Endothelial cell of umbilical vein (primary cell): ENCODE data around the gene USP16. TPM values are rescaled to one million over a fixed set of nuclear protein-coding genes. Genes with fewer than 3 reads are reported as not detected.
A peak's percentile ranks its signal among the peaks of the same experiment; 100 is the strongest.

ENCODE experiments used
- BruUV-seq: library from RNA; stranded (reverse); fragments of 400-500 nt; replicated peaks from 2 replicates; lab custom pipeline; 2021; lab: Mats Ljungman, UMichigan
- CTCF ChIA-PET: fragments of 300-600, 350-600 bp; sonication (Branson Sonifier 250); formaldehyde crosslinking; loops from one replicate; lab custom pipeline; 2021; ENCODE audit warnings: antibody characterized with exemption, inconsistent platforms; lab: Charles Lee
- POLR2A ChIA-PET: fragments of 300-600, 350-600 bp; sonication (Branson Sonifier 250); formaldehyde crosslinking; loops from one replicate; lab custom pipeline; 2021; ENCODE audit warnings: antibody characterized with exemption, inconsistent platforms; lab: Charles Lee
- DNase-seq: peaks from one replicate; pipeline ENCODE4 v3.0.0-alpha.2; 2011; ENCODE audit warnings: low read depth, low spot score
- FAIRE-seq: peaks from 2 replicates; lab custom pipeline; 2011; peaks lifted over from hg19 to GRCh38; lab: Jason Lieb, UNC
- H2AFZ ChIP-seq: 2 replicates; pipeline ENCODE4 v1.6.0; 2012; ENCODE audit warnings: low read depth, low read length, control low read depth, inconsistent platforms
- H3K27ac ChIP-seq: 2 replicates; pipeline ENCODE4 v1.5.1; 2011; ENCODE audit warnings: low read depth, mild to moderate bottlenecking, control low read depth, low read length, moderate library complexity; ENCODE audit not compliant: insufficient read depth
- H3K27me3 ChIP-seq, 2 experiments: 2 replicates each; pipeline versions ENCODE4 v1.6.0 to v1.6.1; 2011; ENCODE audit warnings: low read length in 2 of 2, mixed read lengths in 1 of 2; ENCODE audit not compliant: control insufficient read depth in 2 of 2, insufficient read depth in 2 of 2
- H3K36me3 ChIP-seq, 2 experiments: 2 replicates in 1 of 2; 3 replicates in 1 of 2; pipeline ENCODE4 v1.5.1; 2011; ENCODE audit warnings: low read length in 2 of 2, mild to moderate bottlenecking in 1 of 2, moderate library complexity in 1 of 2; ENCODE audit not compliant: control insufficient read depth in 2 of 2, insufficient read depth in 2 of 2; ENCODE audit errors: extremely low read depth in 1 of 2
- H3K4me1 ChIP-seq: 3 replicates; pipeline ENCODE4 v1.5.1; 2011; ENCODE audit warnings: mild to moderate bottlenecking, low read length; ENCODE audit not compliant: control insufficient read depth, insufficient read depth; ENCODE audit errors: extremely low read depth
- H3K4me2 ChIP-seq: 2 replicates; pipeline ENCODE4 v1.6.1; 2011; ENCODE audit warnings: low read length, control low read depth, mixed read lengths; ENCODE audit not compliant: insufficient read depth
- H3K4me3 ChIP-seq, 3 experiments: fragments of 200-600 bp in 1 of 3; sonication (generic), shearing (Covaris generic) in 1 of 3; replicated peaks in 1 of 3; 2 replicates each; pipeline ENCODE4 v1.5.1; 2011 to 2016; ENCODE audit warnings: control low read depth in 3 of 3, low read length in 3 of 3, mild to moderate bottlenecking in 2 of 3, inconsistent platforms in 1 of 3, low read depth in 1 of 3, moderate library complexity in 1 of 3; ENCODE audit not compliant: insufficient read depth in 1 of 3
- H3K79me2 ChIP-seq: 2 replicates; pipeline ENCODE4 v1.6.0; 2012; ENCODE audit warnings: low read length, inconsistent platforms; ENCODE audit not compliant: control insufficient read depth, insufficient read depth
- H3K9ac ChIP-seq: replicated peaks from 2 replicates; pipeline ENCODE3; 2011; ENCODE audit warnings: low read length, control low read depth; ENCODE audit not compliant: insufficient read depth; ENCODE audit errors: extremely low read depth
- H3K9me1 ChIP-seq: replicated peaks from 3 replicates; pipeline ENCODE4 v1.6.0; 2011; ENCODE audit warnings: mild to moderate bottlenecking, low read length; ENCODE audit not compliant: control insufficient read depth, insufficient read depth; ENCODE audit errors: extremely low read depth
- H3K9me3 ChIP-seq: replicated peaks from 2 replicates; pipeline ENCODE4 v1.5.1; 2012; ENCODE audit warnings: low read length, inconsistent platforms; ENCODE audit not compliant: control insufficient read depth, insufficient read depth
- H4K20me1 ChIP-seq: replicated peaks from 2 replicates; pipeline ENCODE3; 2011; ENCODE audit warnings: mild to moderate bottlenecking, low read length; ENCODE audit not compliant: control insufficient read depth, insufficient read depth; ENCODE audit errors: extremely low read depth
- CTCF ChIP-seq, 2 donors: IDR thresholded peaks; 1 replicate in 1 of 2; 2 replicates in 1 of 2; pipeline ENCODE4 v1.5.1; 2011; ENCODE audit warnings: low read length in 2 of 2, mild to moderate bottlenecking in 2 of 2, moderate library complexity in 2 of 2, control low read depth in 1 of 2, inconsistent platforms in 1 of 2, low read depth in 1 of 2; ENCODE audit not compliant: insufficient read depth in 1 of 2; ENCODE audit errors: extremely low read depth in 1 of 2
- EZH2 ChIP-seq: IDR thresholded peaks from 2 replicates; pipeline ENCODE4 v1.6.1; 2012; ENCODE audit warnings: borderline replicate concordance, low read depth, mild to moderate bottlenecking, moderate library complexity, low read length, inconsistent platforms; ENCODE audit not compliant: severe bottlenecking
- FOS ChIP-seq: IDR thresholded peaks from 2 replicates; pipeline ENCODE4 v1.6.1; 2011; ENCODE audit warnings: mild to moderate bottlenecking, low read length, moderate library complexity, borderline replicate concordance; ENCODE audit not compliant: insufficient read depth
- GATA2 ChIP-seq: IDR thresholded peaks from 2 replicates; pipeline ENCODE4 v1.7.0; 2011; ENCODE audit warnings: low read depth, mild to moderate bottlenecking, moderate library complexity, mixed read lengths, low read length; ENCODE audit not compliant: insufficient read length, insufficient read depth
- JUN ChIP-seq: IDR thresholded peaks from 2 replicates; pipeline ENCODE4 v1.6.1; 2011; ENCODE audit warnings: borderline replicate concordance, low read depth; ENCODE audit not compliant: insufficient read length, insufficient read depth
- MAX ChIP-seq: IDR thresholded peaks from 2 replicates; pipeline ENCODE4 v1.6.1; 2011; ENCODE audit not compliant: insufficient read depth, insufficient read length
- MYC ChIP-seq: IDR thresholded peaks from one replicate; pipeline ENCODE4 v1.6.1; 2011; ENCODE audit warnings: mild to moderate bottlenecking, low read depth, low read length
- POLR2A ChIP-seq: IDR thresholded peaks from 2 replicates; pipeline ENCODE4 v1.6.1; 2012; ENCODE audit warnings: low read depth, mild to moderate bottlenecking, control low read depth, low read length
- POLR2AphosphoS5 ChIP-seq: IDR thresholded peaks from 2 replicates; pipeline ENCODE4 v1.6.1; 2012; ENCODE audit warnings: low read depth, mild to moderate bottlenecking, control low read depth, low read length, moderate library complexity; ENCODE audit not compliant: insufficient read depth
- dilution Hi-C: fragments of 300-500 bp; cut with MboI; formaldehyde crosslinking; loops from one replicate; pipeline ENCODE4 v1.15.0; 2019; ENCODE audit warnings: low sequenced_read_pairs; ENCODE audit not compliant: extremely low pct_ligation_motif_present
- intact Hi-C: fragments of 100-400 bp; cut with micrococcal nuclease; formaldehyde crosslinking; loops from one replicate; pipeline ENCODE4 v1.10.0; 2022
- polyA plus RNA-seq, 4 experiments: library from polyadenylated mRNA; depleted of rRNA in 3 of 4; stranded (reverse) in 3 of 4; unstranded in 1 of 4; fragments of >200 nt; gene quantifications; 2 replicates each; pipeline versions ENCODE4 v1.2.1 to v1.2.3, GENCODE V29; 2011 to 2012; ENCODE audit warnings: missing spikeins in 1 of 4
- total RNA-seq: library from RNA; stranded (reverse); gene quantifications from 2 replicates; pipeline ENCODE4 v1.2.3, GENCODE V29; 2021

USP16 gene
- total and polyA plus RNA-seq, 2 donors (not counting 3 experiments of a cell fraction or from before 2014, with no cell fraction given) = 5.9 to 31.3 TPM

DNA sequence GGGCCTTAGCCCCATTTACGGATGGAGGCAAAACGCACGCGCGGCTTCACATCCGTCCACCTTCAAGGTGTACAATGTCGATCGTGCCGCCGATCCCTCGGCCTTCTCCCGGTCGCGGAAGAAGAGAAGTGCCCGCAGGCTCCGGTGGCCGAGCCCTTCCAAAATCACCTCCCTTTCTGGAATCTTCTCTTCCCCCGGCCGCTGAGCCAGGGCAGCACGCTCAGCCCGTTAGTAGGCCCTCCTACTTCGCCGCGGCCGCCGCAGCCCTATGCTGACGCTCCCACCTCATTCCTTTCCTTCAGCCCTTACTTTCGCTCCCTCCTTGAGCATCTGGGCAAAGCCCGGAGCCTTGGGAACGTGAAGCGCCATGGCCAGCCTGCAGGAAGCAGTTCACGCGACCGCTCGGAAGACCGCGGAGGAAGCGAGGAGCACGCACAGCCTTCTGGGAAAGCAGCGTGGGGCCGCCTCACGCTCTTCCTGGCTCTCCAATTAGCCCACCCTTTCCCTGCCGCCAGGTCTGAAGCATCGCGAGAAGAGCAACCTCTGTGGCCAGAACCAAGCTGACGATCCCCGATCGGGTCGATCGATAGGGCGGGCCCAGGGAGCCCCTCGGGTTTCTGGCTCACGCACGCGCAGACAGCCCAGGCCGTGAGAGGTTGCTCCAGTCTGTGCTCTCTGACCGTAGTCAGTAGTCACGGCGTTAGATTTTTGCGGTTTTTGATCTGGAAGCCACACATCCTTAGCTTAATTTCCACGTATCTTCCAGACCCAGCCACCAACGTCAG is 48.9 kb downstream of the USP16 start, which contains the start of gene CCT8:
Gene CCT8, minus strand, starts transcription at position 427 of the 785 bp plus-strand sequence. Its CDS starts 58 bp downstream, at position 369.
- Histone ChIP-seq H3K4me3 (peak within 1 kb of the TSS; percentile 35 to 100 (median 95)), H3K9me3 (no peaks in the 10 kb centered on the region), H3K4me1 (peaks cover 24% of the 10 kb centered on the region), H4K20me1 (peaks cover 18% of the 10 kb centered on the region), H2AFZ (peak within 1 kb of the TSS; percentile 58), H3K4me2 (peak within 1 kb of the TSS; percentile 100), H3K27ac (peak within 1 kb of the TSS; percentile 68), H3K9ac (peak within 1 kb of the TSS; percentile 94), H3K9me1 (no peaks in the 10 kb centered on the region), H3K79me2 (peaks cover 49% of the 10 kb centered on the region), H3K36me3 (peaks cover 0 to 5% of the 10 kb centered on the region in 2 experiments), H3K27me3 (no peaks in the 10 kb centered on the region)
- CTCF ChIA-PET = interaction anchor here (0.8 to 2.0 kb wide), 4 partner anchors 13 to 299 kb away, joined by 3 to 7 read pairs (median 3); partner anchors contain the start of gene USP16
- peak; percentile 97 for FAIRE-seq
- peak; percentile 99 for DNase-seq
- TSS peak; percentile 63 for BruUV-seq
- intact Hi-C loops (loop anchor here (1.0 to 5.0 kb wide), 6 partner anchors 49 to 436 kb away; partner anchors contain the start of genes BACH1, LTN1 and USP16), dilution Hi-C loops (no loop called here)
- POLR2A ChIA-PET = interaction anchor here (0.6 to 1.5 kb wide), 4 partner anchors 35 to 192 kb away, joined by 3 to 4 read pairs (median 3); no protein-coding TSS in a partner anchor
- no peak for TF ChIP-seq JUN
- no peak for TF ChIP-seq CTCF (IDR thresholded peaks at IDR 0.05; ENCODE audit: extremely low read depth in 1 of 2, insufficient read depth in 1 of 2, low read depth in 1 of 2, low read length in 2 of 2)
- TF ChIP-seq FOS = no peak
- TF ChIP-seq POLR2AphosphoS5 = peak; percentile 94
- no peak for TF ChIP-seq EZH2
- no peak for TF ChIP-seq GATA2
- peak; percentile 82 for TF ChIP-seq MAX
- peak; percentile 96 for TF ChIP-seq POLR2A
- TF ChIP-seq MYC = no peak
